HepG2 (cell line): ENCODE data around the gene SULT6B1. TPM values are rescaled to one million over a fixed set of nuclear protein-coding genes. Genes with fewer than 3 reads are reported as not detected.

Experiments used
- CBFB ChIP-seq: sonication (generic); formaldehyde crosslinking; IDR thresholded peaks from 2 replicates; pipeline ENCODE4 v1.4.0; 2020; ENCODE audit warnings: missing genetic modification reagents
- CERS6 ChIP-seq: sonication (generic); formaldehyde crosslinking; IDR thresholded peaks from 2 replicates; pipeline ENCODE4 v1.5.0; 2020; ENCODE audit warnings: missing genetic modification reagents
- GTF2F1 ChIP-seq: fragments of 150-350 bp; IDR thresholded peaks from 2 replicates; pipeline ENCODE4 v1.6.1; 2014; ENCODE audit warnings: low read length
- HNRNPUL1 ChIP-seq: fragments of 200-400 bp; formaldehyde crosslinking; IDR thresholded peaks from 2 replicates; pipeline ENCODE4 v1.6.1; 2017; ENCODE audit warnings: low read depth, mild to moderate bottlenecking, low read length, moderate library complexity
- HOXA9 ChIP-seq: sonication (generic); formaldehyde crosslinking; IDR thresholded peaks from 2 replicates; pipeline ENCODE4 v1.8.1; 2022; ENCODE audit warnings: missing genetic modification reagents, mild to moderate bottlenecking, moderate library complexity, borderline replicate concordance
- HOXD1 ChIP-seq: sonication (generic); formaldehyde crosslinking; IDR thresholded peaks from 2 replicates; pipeline ENCODE4 v1.5.0; 2020; ENCODE audit warnings: missing genetic modification reagents
- POLR2AphosphoS2 ChIP-seq: IDR thresholded peaks from 2 replicates; pipeline ENCODE4 v1.6.1; 2011; ENCODE audit warnings: low read depth, low read length, improper control_type of control experiment
- RARA ChIP-seq: IDR thresholded peaks from 2 replicates; pipeline ENCODE4 v1.6.1; 2016; ENCODE audit warnings: missing genetic modification reagents, missing compliant biosample characterization
- RBFOX2 ChIP-seq: fragments of 200-400 bp; formaldehyde crosslinking; IDR thresholded peaks from 2 replicates; pipeline ENCODE4 v1.6.1; 2017; ENCODE audit warnings: low read depth, mild to moderate bottlenecking, low read length
- SALL2 ChIP-seq: sonication (generic); formaldehyde crosslinking; IDR thresholded peaks from 2 replicates; pipeline ENCODE4 v1.8.1; 2023; ENCODE audit warnings: mild to moderate bottlenecking, missing genetic modification reagents, inconsistent platforms
- SCMH1 ChIP-seq: sonication (generic); formaldehyde crosslinking; IDR thresholded peaks from 2 replicates; pipeline ENCODE4 v1.9.0; 2021; ENCODE audit warnings: missing genetic modification reagents, mild to moderate bottlenecking, borderline replicate concordance
- SKI ChIP-seq: fragments of 450-650 bp; IDR thresholded peaks from one replicate; pipeline ENCODE4 v1.6.1; 2018; ENCODE audit warnings: mild to moderate bottlenecking; ENCODE audit not compliant: partially characterized antibody
- SP5 ChIP-seq: IDR thresholded peaks from 2 replicates; pipeline ENCODE4 v1.6.1; 2016; ENCODE audit warnings: low read depth, borderline replicate concordance
- ZBTB42 ChIP-seq: sonication (generic); formaldehyde crosslinking; IDR thresholded peaks from 2 replicates; pipeline ENCODE4 v1.5.0; 2020; ENCODE audit warnings: mild to moderate bottlenecking, missing genetic modification reagents
- ZGPAT ChIP-seq: IDR thresholded peaks from 2 replicates; pipeline ENCODE4 v1.6.1; 2016; ENCODE audit warnings: mild to moderate bottlenecking
- ZNF24 ChIP-seq: fragments of 450-650 bp; IDR thresholded peaks from 2 replicates; pipeline ENCODE4 v1.6.1; 2017; ENCODE audit warnings: antibody characterized with exemption, mild to moderate bottlenecking
- ZNF557 ChIP-seq: sonication (generic); formaldehyde crosslinking; IDR thresholded peaks from 2 replicates; pipeline ENCODE4 v1.4.0; 2020; ENCODE audit warnings: missing genetic modification reagents
- ZNF574 ChIP-seq: sonication (generic); formaldehyde crosslinking; IDR thresholded peaks from 2 replicates; pipeline ENCODE4 v1.4.0; 2020; ENCODE audit warnings: missing genetic modification reagents
- ZNF597 ChIP-seq: sonication (generic); formaldehyde crosslinking; IDR thresholded peaks from 2 replicates; pipeline ENCODE4 v1.5.0; 2020; ENCODE audit warnings: missing genetic modification reagents
- polyA plus RNA-seq, 8 experiments: library from polyadenylated mRNA; depleted of rRNA in 3 of 8; stranded (reverse) in 7 of 8; unstranded in 1 of 8; fragments of >200 nt; fragmentation: Illumina TruSeq in 4 of 8; extraction: Trizol in 4 of 8; gene quantifications; 2 replicates each; pipeline versions ENCODE4 v1.2.1 to v1.2.3, GENCODE V29; 2011 to 2016; ENCODE audit warnings: low read depth in 4 of 8, missing spikeins in 1 of 8, mixed read lengths in 1 of 8; ENCODE audit not compliant: insufficient read depth in 1 of 8
- total RNA-seq, 5 experiments: library from RNA; depleted of rRNA; stranded (reverse); fragments of >200 nt; fragmentation: Illumina TruSeq; extraction: Trizol; gene quantifications; 2 replicates each; pipeline ENCODE4 v1.2.3, GENCODE V29; 2016; ENCODE audit warnings: low read depth in 1 of 5
- TF ChIP-seq, protein P1 (sequence below): sonication (generic); formaldehyde crosslinking; IDR thresholded peaks from 2 replicates; pipeline ENCODE4 v1.8.1; 2023; ENCODE audit warnings: mild to moderate bottlenecking, moderate library complexity, missing genetic modification reagents
- TF ChIP-seq, protein P2 (sequence below): sonication (generic); formaldehyde crosslinking; IDR thresholded peaks from 2 replicates; pipeline ENCODE4 v1.4.0; 2020; ENCODE audit warnings: missing genetic modification reagents

The SULT6B1 gene
- total and polyA plus RNA-seq, 2 of the 13 experiments (the other 11 are each of a cell fraction or from before 2014, with no cell fraction given): not detected

DNA sequence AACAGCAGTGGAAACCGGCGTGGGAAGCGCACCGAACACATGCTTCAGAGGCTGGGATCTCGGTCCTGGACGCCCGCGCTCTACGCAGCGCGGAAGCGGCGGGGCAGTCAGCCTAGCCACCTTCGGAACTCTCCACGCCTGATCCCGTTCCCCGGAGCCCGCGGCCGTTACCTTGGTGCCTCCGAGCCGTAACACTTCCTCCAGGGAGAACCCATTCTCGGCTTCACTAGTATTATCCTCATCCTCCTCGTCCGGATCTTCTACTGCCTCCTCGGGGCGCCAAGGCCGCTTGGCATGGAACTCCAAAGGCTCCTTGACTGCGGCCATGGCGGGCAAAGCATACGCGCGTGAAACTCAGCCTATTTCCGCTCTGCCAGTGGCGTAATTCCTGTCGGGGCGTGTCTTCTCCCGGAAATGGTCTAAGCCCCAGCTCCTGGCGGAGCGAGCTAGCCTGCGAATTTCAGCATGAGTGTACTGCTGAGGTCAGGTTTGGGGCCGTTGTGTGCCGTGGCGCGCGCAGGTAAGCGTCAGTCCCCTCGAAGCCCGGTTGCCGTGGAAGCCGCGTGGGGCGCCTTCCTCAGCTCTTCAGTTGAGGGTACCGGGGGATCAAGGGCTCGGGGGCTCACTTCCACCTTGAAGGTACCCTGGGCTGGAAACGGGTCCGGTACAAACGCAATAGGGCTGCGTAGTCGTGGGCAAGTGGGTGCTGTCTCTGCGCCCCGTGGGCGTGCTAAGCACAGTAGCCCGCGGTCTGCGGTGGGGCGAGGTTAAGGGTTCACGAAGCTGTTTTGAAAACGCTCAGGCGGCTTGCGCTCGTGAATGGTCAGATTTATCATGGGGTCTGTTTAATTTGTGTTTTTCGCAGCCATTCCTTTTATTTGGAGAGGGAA lies 43.0 kb upstream of the SULT6B1 start, which contains the start of the genes CEBPZ and NDUFAF7 (continued):
- peak; percentile 94 for TF ChIP-seq ZGPAT (CRISPR knock-in tag)
- no peak for TF ChIP-seq SKI
- peak; percentile 54 for TF ChIP-seq ZBTB42 (CRISPR knock-in tag)
- peak; percentile 64 for TF ChIP-seq RARA
- peak; percentile 83 for TF ChIP-seq SALL2
- TF ChIP-seq, protein P1, sequence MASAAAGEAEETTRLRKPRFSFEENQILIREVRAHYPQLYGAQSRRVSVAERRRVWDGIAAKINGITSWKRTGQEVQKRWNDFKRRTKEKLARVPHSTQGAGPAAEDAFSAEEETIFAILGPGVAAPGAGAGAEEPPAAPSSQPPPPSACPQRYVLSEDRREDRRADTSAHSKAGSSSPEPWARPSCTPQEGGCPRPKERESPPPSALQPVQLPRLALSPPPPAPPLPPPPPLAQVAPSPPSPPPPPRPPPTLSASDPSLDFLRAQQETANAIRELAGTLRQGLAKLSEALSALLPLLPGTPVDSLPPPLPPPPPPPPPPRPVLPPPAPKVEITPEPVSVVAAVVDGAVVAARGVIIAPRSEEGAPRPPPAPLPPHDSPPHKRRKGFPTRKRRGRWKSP (CRISPR knock-in tag): peak; percentile 96
- TF ChIP-seq GTF2F1: peak; percentile 54
- no peak for TF ChIP-seq ZNF24
- TF ChIP-seq, protein P2, sequence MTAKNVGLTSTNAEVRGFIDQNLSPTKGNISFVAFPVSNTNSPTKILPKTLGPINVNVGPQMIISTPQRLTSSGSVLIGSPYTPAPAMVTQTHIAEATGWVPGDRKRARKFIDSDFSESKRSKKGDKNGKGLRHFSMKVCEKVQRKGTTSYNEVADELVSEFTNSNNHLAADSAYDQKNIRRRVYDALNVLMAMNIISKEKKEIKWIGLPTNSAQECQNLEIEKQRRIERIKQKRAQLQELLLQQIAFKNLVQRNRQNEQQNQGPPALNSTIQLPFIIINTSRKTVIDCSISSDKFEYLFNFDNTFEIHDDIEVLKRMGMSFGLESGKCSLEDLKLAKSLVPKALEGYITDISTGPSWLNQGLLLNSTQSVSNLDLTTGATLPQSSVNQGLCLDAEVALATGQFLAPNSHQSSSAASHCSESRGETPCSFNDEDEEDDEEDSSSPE (CRISPR knock-in tag): peak; percentile 93
- TF ChIP-seq SCMH1: no peak
- TF ChIP-seq SP5 (CRISPR knock-in tag): no peak
- no peak for TF ChIP-seq ZNF597 (CRISPR knock-in tag)
- no peak; the same call in 1 of the 2 replicates for TF ChIP-seq CERS6 (CRISPR knock-in tag)
- TF ChIP-seq HOXA9 (CRISPR knock-in tag): no peak
- TF ChIP-seq CBFB: peak; percentile 82
- TF ChIP-seq POLR2AphosphoS2: peak; percentile 82
- TF ChIP-seq HOXD1 (CRISPR knock-in tag): peak; percentile 62; the same call in 1 of the 2 replicates
- TF ChIP-seq HNRNPUL1: no peak
- peak; percentile 38; the same call in 1 of the 2 replicates for TF ChIP-seq ZNF557
- TF ChIP-seq ZNF574: peak; percentile 94
- peak; percentile 84 for TF ChIP-seq RBFOX2
